Epithelial cell of esophagus (primary cell): ENCODE results near the gene DDX42.

Source experiments
- DNase-seq: peaks from one replicate; pipeline ENCODE4 v3.0.0; 2010; ENCODE audit warnings: low read depth
- H3K4me3 ChIP-seq: 2 replicates; pipeline ENCODE4 v1.5.1; 2011; ENCODE audit warnings: mild to moderate bottlenecking, low read length, control low read depth
- CTCF ChIP-seq: IDR thresholded peaks from 2 replicates; pipeline ENCODE4 v1.5.1; 2011; ENCODE audit warnings: low read depth, mild to moderate bottlenecking, low read length, control low read depth, inconsistent platforms; ENCODE audit not compliant: insufficient read depth; ENCODE audit errors: missing control alignments

Gene DDX42

GRCh38 chr17:63809970-63810369 lies 36.0 kb downstream of the DDX42 start:
- no peak overlapping the region for H3K4me3 ChIP-seq
- DNase-seq: no peak
- TF ChIP-seq CTCF: no peak

- DNase-seq: no peak
- no peak for TF ChIP-seq CTCF
- no peak overlapping the region for H3K4me3 ChIP-seq
Observed at GRCh38 chr17:63816123-63816522, 42.2 kb downstream of the DDX42 start.

GRCh38 chr17:63816669-63817068 lies 42.7 kb downstream of the DDX42 start:
- no peak for TF ChIP-seq CTCF
- DNase-seq: no peak
- H3K4me3 ChIP-seq: no peak overlapping the region

GRCh38 chr17:63817736-63818385 lies 43.9 kb downstream of the DDX42 start:
- no peak overlapping the region for H3K4me3 ChIP-seq
- DNase-seq: no peak
- TF ChIP-seq CTCF: no peak

GRCh38 chr17:63819131-63819530 lies 45.2 kb downstream of the DDX42 start:
- no peak for TF ChIP-seq CTCF
- no peak for DNase-seq
- no peak overlapping the region for H3K4me3 ChIP-seq

GRCh38 chr17:63819585-63820537 lies 45.9 kb downstream of the DDX42 start:
- TF ChIP-seq CTCF: no peak
- no peak for DNase-seq
- no peak overlapping the region for H3K4me3 ChIP-seq
